ENCODE data around the gene STX18.

DNA sequence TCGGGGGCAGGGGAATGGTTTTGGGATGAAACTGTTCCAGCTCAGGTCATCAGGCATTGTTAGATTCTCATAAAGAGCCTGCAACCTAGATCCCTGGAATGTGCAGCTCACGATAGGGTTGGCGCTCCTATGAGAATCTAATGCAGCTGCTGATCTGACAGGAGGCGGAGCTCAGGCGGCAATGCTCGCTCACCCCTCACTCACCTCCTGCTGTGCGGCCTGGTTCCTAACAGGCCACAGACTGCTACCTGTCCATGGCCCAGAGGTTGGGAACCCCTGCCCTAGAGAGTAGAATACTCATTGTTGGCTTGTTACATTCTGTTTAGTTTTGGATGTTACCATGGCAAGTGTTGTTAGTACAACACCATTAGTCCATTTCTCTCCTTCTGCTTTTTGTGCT lies 40.8 kb upstream of the STX18 start:
- TF ChIP-seq, protein P1, sequence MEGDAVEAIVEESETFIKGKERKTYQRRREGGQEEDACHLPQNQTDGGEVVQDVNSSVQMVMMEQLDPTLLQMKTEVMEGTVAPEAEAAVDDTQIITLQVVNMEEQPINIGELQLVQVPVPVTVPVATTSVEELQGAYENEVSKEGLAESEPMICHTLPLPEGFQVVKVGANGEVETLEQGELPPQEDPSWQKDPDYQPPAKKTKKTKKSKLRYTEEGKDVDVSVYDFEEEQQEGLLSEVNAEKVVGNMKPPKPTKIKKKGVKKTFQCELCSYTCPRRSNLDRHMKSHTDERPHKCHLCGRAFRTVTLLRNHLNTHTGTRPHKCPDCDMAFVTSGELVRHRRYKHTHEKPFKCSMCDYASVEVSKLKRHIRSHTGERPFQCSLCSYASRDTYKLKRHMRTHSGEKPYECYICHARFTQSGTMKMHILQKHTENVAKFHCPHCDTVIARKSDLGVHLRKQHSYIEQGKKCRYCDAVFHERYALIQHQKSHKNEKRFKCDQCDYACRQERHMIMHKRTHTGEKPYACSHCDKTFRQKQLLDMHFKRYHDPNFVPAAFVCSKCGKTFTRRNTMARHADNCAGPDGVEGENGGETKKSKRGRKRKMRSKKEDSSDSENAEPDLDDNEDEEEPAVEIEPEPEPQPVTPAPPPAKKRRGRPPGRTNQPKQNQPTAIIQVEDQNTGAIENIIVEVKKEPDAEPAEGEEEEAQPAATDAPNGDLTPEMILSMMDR (IDR thresholded peaks at IDR 0.05): no peak
- no peak for TF ChIP-seq POLR2A (IDR thresholded peaks at IDR 0.05)

Measured in thyroid gland (tissue), 4 donors.